ENCODE measurements around the gene CPE. TPM values are rescaled to one million over a fixed set of nuclear protein-coding genes. Genes with fewer than 3 reads are reported as not detected.

CPE gene
- total RNA-seq, 6 donors from 2014 or later, result 4.2 to 53.7 (median 23.3) TPM

GRCh38 chr4:165464376-165464775 is 85.6 kb downstream of the CPE start:
- 68 to 77% methylated on average over 7 of the region's 7 CpGs for WGBS, 2 donors
- Histone ChIP-seq H3K27ac (no peak overlapping the region), H3K27me3 (no peaks in the 10 kb centered on the region), H3K36me3 (no peaks in the 10 kb centered on the region), H3K4me3 (no peak overlapping the region), H3K9me3 (no peaks in the 10 kb centered on the region), H3K4me1 (no peaks in the 10 kb centered on the region)
- ATAC-seq (ENCODE audit: low FRiP score in 2 of 2) (no peak), DNase-seq (no peak)
- TF ChIP-seq EP300 (IDR thresholded peaks at IDR 0.05) (no peak), POLR2AphosphoS5 (IDR thresholded peaks at IDR 0.05) (no peak), POLR2A (IDR thresholded peaks at IDR 0.05) (no peak)
- TF ChIP-seq, protein P1, sequence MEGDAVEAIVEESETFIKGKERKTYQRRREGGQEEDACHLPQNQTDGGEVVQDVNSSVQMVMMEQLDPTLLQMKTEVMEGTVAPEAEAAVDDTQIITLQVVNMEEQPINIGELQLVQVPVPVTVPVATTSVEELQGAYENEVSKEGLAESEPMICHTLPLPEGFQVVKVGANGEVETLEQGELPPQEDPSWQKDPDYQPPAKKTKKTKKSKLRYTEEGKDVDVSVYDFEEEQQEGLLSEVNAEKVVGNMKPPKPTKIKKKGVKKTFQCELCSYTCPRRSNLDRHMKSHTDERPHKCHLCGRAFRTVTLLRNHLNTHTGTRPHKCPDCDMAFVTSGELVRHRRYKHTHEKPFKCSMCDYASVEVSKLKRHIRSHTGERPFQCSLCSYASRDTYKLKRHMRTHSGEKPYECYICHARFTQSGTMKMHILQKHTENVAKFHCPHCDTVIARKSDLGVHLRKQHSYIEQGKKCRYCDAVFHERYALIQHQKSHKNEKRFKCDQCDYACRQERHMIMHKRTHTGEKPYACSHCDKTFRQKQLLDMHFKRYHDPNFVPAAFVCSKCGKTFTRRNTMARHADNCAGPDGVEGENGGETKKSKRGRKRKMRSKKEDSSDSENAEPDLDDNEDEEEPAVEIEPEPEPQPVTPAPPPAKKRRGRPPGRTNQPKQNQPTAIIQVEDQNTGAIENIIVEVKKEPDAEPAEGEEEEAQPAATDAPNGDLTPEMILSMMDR (IDR thresholded peaks at IDR 0.05), result no peak

- Histone ChIP-seq H3K4me1 (no peaks in the 10 kb centered on the region), H3K9me3 (no peaks in the 10 kb centered on the region), H3K36me3 (no peaks in the 10 kb centered on the region), H3K27ac (no peak overlapping the region), H3K27me3 (no peaks in the 10 kb centered on the region), H3K4me3 (no peak overlapping the region)
- peak in 1 of 2 donors; percentile 75 for ATAC-seq (ENCODE audit: low FRiP score in 2 of 2)
- TF ChIP-seq POLR2AphosphoS5 (IDR thresholded peaks at IDR 0.05) (no peak), EP300 (IDR thresholded peaks at IDR 0.05) (no peak)
- TF ChIP-seq, protein P1 (IDR thresholded peaks at IDR 0.05), result peak; percentile 57 to 75 (median 72)
- DNase-seq, result peak in 1 of 2 donors; percentile 33
- WGBS, 2 donors, result 27% methylated on average over 9 of the region's 9 CpGs
These were observed 86.1 kb downstream of the CPE start for GRCh38 chr4:165464813-165465381.

GRCh38 chr4:165470009-165470408 is 91.2 kb downstream of the CPE start:
- DNase-seq (no peak), ATAC-seq (ENCODE audit: low FRiP score in 2 of 2) (no peak)
- no peak for TF ChIP-seq EP300 (IDR thresholded peaks at IDR 0.05)
- TF ChIP-seq, protein P1 (IDR thresholded peaks at IDR 0.05), result no peak
- TF ChIP-seq POLR2AphosphoS5 (IDR thresholded peaks at IDR 0.05), result no peak
- no peak for TF ChIP-seq POLR2A (IDR thresholded peaks at IDR 0.05)
- no peak overlapping the region for H3K4me3 ChIP-seq
- no peaks in the 10 kb centered on the region for H3K27me3 ChIP-seq
- no peaks in the 10 kb centered on the region for H3K4me1 ChIP-seq
- 69 to 81% methylated on average over 2 of the region's 2 CpGs for WGBS, 2 donors
- H3K27ac ChIP-seq, result no peak overlapping the region
- no peaks in the 10 kb centered on the region for H3K36me3 ChIP-seq
- H3K9me3 ChIP-seq, result peaks cover 5 to 20% (median 17%) of the 10 kb centered on the region in 4 donors

- peaks cover 0 to 7% (median 0%) of the 10 kb centered on the region in 4 donors for H3K4me1 ChIP-seq
- WGBS, 2 donors, result 74 to 84% methylated on average over 2 of the region's 2 CpGs
- no peak overlapping the region for H3K4me3 ChIP-seq
- DNase-seq, result no peak
- no peaks in the 10 kb centered on the region for H3K36me3 ChIP-seq
- peaks cover 5 to 20% (median 17%) of the 10 kb centered on the region in 4 donors for H3K9me3 ChIP-seq
- TF ChIP-seq, protein P1 (IDR thresholded peaks at IDR 0.05), result no peak
- TF ChIP-seq POLR2AphosphoS5 (IDR thresholded peaks at IDR 0.05) (no peak), EP300 (IDR thresholded peaks at IDR 0.05) (no peak), POLR2A (IDR thresholded peaks at IDR 0.05) (no peak)
- ATAC-seq (ENCODE audit: low FRiP score in 2 of 2), result no peak
- H3K27ac ChIP-seq, result no peak overlapping the region
- no peaks in the 10 kb centered on the region for H3K27me3 ChIP-seq
These were observed 94.3 kb downstream of the CPE start for GRCh38 chr4:165472943-165473676.
